Prostate gland (tissue), 2 donors: ENCODE measurements around the gene KLHL25. TPM values are rescaled to one million over a fixed set of nuclear protein-coding genes. Genes with fewer than 3 reads are reported as not detected.
A peak's percentile ranks its signal among the peaks of the same experiment; 100 is the strongest.

Experiments used
- DNase-seq: peaks from one replicate; pipeline ENCODE4 v3.0.0-alpha.2; 2019; ENCODE audit warnings: low spot score
- H3K27ac ChIP-seq, 2 donors: fragments of 200-600 bp; sonication (generic); 2 replicates each; pipeline ENCODE4 v1.5.1; 2017 to 2019
- H3K27me3 ChIP-seq: fragments of 200-600 bp; sonication (generic); replicated peaks from 2 replicates; pipeline ENCODE4 v1.5.1; 2019; ENCODE audit not compliant: insufficient read depth
- H3K36me3 ChIP-seq, 2 donors: fragments of 200-600 bp; sonication (generic); 1 replicate in 1 of 2; 2 replicates in 1 of 2; pipeline versions ENCODE4 v1.5.1 to v1.8.1; 2017 to 2019
- H3K4me1 ChIP-seq: fragments of 200-600 bp; sonication (generic); replicated peaks from 2 replicates; pipeline ENCODE4 v1.5.1; 2019
- H3K4me3 ChIP-seq, 2 donors: fragments of 200-600 bp; sonication (generic); 2 replicates each; pipeline ENCODE4 v1.5.1; 2017 to 2019
- H3K9me3 ChIP-seq: fragments of 200-600 bp; sonication (generic); 2 replicates; pipeline ENCODE4 v1.5.1; 2017
- POLR2A ChIP-seq: fragments of 450-650 bp; IDR thresholded peaks from one replicate; pipeline ENCODE4 v1.6.1; 2016; ENCODE audit warnings: antibody characterized with exemption, mild to moderate bottlenecking
- POLR2AphosphoS5 ChIP-seq: sonication (generic); formaldehyde crosslinking; IDR thresholded peaks from one replicate; pipeline ENCODE4 v1.6.1; 2017; ENCODE audit warnings: antibody characterized with exemption
- WGBS: methylation state at CpG from one replicate; pipeline ENCODE4 v1.1.5; 2018; 5-methylcytosine and 5-hydroxymethylcytosine counted together
- intact Hi-C: fragments of 100-400 bp; cut with DNase I; formaldehyde crosslinking; loops from one replicate; pipeline ENCODE4 v1.14.2; 2022
- total RNA-seq, 2 donors: library from RNA; depleted of rRNA; stranded (reverse); fragments of >200 nt; gene quantifications; one replicate each; pipeline ENCODE4 v1.1.0, GENCODE V29; 2016
- TF ChIP-seq, protein P1 (sequence below), 4 experiments: fragments of 200-600 bp in 2 of 4; fragments of 450-650 bp in 2 of 4; sonication (generic) in 2 of 4; IDR thresholded peaks; 1 replicate in 3 of 4; 2 replicates in 1 of 4; pipeline ENCODE4 v1.5.1; 2016 to 2019; ENCODE audit warnings: antibody characterized with exemption in 4 of 4, mild to moderate bottlenecking in 2 of 4, moderate library complexity in 2 of 4

KLHL25 gene
- total RNA-seq, 2 donors from 2014 or later: 5.1 to 30.8 TPM

DNA sequence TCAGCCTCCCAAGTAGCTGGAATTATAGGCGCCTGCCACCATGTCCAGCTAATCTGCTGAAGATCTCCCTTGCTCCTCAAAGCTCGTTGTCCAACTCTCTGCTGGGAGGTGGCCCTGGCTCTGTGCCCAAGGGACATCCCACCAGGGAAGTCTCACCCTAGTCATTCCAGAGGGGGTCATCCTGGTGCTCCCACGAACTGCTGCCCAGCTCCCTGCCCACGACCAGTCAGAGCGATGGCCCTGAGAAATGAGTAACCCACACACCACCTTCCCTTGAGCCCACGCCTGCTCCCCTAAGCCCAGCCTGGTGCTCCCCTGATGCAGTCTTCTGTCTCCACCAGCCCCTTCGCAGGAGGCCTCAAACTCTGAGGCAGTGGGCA, 5.2 kb downstream of the KLHL25 start:
- H3K4me1 ChIP-seq: no peaks in the 10 kb centered on the region
- no peak overlapping the region for H3K4me3 ChIP-seq
- TF ChIP-seq POLR2AphosphoS5: no peak
- no peak for TF ChIP-seq POLR2A
- no peak for DNase-seq
- H3K9me3 ChIP-seq: no peaks in the 10 kb centered on the region
- H3K36me3 ChIP-seq: no peaks in the 10 kb centered on the region
- H3K27ac ChIP-seq: no peak overlapping the region
- WGBS: 66% methylated on average over 7 of the region's 7 CpGs
- intact Hi-C loops: no loop called here
- no peaks in the 10 kb centered on the region for H3K27me3 ChIP-seq

DNA sequence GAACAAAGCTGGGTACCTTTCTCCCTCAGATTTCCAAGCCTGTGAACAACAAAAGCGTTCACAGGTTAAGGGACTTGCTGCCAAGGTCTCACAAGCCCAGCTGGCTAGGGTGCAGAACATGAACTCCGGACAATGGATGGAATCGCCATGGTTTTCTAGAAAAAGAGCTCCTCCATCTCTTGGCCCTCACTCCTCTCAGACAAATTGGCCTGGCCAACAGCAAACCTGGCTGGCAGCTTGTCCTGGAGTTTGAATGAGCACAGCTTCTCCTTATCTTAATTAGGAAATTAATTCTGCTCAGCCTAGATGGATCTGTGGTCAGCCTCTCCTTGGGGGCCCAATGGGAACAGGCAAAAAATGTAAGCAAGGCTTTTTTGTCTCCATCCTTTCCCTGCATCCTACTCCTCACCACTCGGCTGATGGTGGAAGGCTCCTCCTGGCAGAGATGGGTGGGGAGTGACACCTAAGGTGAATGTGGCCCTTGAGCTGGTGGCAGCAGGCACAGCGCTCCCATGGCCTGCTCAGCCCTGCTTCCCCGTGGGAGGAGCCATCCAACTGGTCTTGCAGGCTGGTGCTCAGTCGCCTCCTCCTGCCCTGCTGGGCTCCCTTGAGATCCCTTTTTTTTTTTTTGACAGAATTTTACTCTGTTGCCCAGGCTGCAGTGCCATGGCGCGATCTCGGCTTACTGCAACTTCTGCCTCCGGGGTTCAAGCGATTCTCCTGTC, 5.8 kb downstream of the KLHL25 start:
- no peaks in the 10 kb centered on the region for H3K27me3 ChIP-seq
- DNase-seq: peak; percentile 69
- no peaks in the 10 kb centered on the region for H3K4me1 ChIP-seq
- TF ChIP-seq POLR2A (no peak), POLR2AphosphoS5 (peak; percentile 60)
- TF ChIP-seq, protein P1, sequence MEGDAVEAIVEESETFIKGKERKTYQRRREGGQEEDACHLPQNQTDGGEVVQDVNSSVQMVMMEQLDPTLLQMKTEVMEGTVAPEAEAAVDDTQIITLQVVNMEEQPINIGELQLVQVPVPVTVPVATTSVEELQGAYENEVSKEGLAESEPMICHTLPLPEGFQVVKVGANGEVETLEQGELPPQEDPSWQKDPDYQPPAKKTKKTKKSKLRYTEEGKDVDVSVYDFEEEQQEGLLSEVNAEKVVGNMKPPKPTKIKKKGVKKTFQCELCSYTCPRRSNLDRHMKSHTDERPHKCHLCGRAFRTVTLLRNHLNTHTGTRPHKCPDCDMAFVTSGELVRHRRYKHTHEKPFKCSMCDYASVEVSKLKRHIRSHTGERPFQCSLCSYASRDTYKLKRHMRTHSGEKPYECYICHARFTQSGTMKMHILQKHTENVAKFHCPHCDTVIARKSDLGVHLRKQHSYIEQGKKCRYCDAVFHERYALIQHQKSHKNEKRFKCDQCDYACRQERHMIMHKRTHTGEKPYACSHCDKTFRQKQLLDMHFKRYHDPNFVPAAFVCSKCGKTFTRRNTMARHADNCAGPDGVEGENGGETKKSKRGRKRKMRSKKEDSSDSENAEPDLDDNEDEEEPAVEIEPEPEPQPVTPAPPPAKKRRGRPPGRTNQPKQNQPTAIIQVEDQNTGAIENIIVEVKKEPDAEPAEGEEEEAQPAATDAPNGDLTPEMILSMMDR (IDR thresholded peaks at IDR 0.05): no peak
- no peak overlapping the region for H3K4me3 ChIP-seq
- WGBS: 42% methylated on average over 12 of the region's 12 CpGs
- intact Hi-C loops: no loop called here
- H3K36me3 ChIP-seq: no peaks in the 10 kb centered on the region
- no peaks in the 10 kb centered on the region for H3K9me3 ChIP-seq
- no peak overlapping the region for H3K27ac ChIP-seq

DNA sequence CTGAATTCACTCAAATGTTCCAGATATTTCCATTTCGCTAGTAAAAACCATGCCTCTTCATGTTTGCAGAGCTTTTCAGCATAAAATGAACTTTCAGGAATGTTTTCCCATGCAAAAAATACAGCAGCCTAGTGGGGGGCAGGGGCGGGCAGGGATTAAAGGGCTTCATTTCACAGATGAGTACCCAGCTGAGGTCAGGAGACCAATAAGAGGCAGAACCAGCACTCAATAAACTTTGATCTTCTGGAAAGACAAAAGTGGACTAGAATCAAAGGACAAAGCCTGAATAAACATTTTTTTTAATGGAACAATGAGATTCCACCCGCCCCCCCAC, 8.0 kb downstream of the KLHL25 start:
- Histone ChIP-seq H3K36me3 (no peaks in the 10 kb centered on the region), H3K27me3 (no peaks in the 10 kb centered on the region), H3K9me3 (no peaks in the 10 kb centered on the region), H3K27ac (peak overlapping the region; percentile 6 to 38), H3K4me1 (no peaks in the 10 kb centered on the region), H3K4me3 (no peak overlapping the region)
- WGBS: 51% methylated on average over 3 of the region's 3 CpGs
- intact Hi-C loops: no loop called here
- no peak for DNase-seq
- TF ChIP-seq, protein P1 (IDR thresholded peaks at IDR 0.05): no peak
- TF ChIP-seq POLR2A: no peak
- TF ChIP-seq POLR2AphosphoS5: no peak

DNA sequence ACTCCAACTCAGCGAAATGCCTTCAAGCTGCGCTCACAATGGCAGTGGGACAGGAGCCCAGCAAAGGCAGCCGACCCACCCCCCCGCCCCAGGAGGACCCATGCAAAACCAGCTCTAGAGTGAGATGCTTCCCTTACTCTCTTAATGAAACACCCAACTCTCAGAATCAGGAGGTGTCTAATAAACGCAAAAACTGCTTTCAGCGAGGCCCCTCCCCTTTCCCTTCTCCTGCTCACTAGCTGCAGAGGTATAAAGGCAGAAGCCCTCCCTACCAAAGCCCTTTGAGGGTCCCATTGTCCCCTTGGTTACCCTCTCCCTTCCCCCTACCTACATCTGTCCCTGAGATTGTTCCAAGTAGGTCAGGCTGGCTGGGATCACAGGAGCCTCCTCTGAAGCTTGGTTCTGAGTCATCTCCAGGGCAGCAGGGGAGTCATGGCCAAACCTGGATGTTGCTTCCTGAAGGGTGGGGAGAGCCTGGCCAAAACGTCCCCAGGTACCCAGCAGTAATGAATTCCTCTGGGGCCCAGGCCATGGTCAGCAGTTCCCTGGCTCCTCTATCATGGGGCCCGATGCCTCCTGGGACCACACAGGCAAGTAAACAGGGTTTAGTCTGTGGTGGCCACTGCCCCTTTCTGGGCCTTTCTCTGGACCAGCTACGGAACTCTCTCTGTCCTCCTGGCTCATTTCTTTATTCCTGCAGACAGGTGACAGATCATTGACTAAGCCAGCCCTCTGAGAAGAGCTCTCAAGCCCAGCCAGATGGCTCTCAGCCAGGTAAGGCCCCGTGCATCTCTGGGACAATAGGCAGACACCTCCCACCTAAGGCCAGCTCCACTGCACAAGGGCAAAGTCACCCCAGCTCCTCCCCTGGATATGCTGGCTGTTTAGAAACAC, 8.6 kb downstream of the KLHL25 start:
- 15% methylated on average over 10 of the region's 10 CpGs for WGBS
- Histone ChIP-seq H3K4me3 (no peak overlapping the region), H3K27me3 (no peaks in the 10 kb centered on the region), H3K36me3 (no peaks in the 10 kb centered on the region), H3K9me3 (no peaks in the 10 kb centered on the region), H3K27ac (peak overlapping the region; percentile 38 to 51), H3K4me1 (no peaks in the 10 kb centered on the region)
- intact Hi-C loops: loop anchor here (2.0 kb wide), 1 partner anchor 35 kb away; no protein-coding TSS in a partner anchor
- DNase-seq: peak; percentile 35
- no peak for TF ChIP-seq POLR2AphosphoS5
- TF ChIP-seq, protein P1 (IDR thresholded peaks at IDR 0.05): no peak
- no peak for TF ChIP-seq POLR2A

DNA sequence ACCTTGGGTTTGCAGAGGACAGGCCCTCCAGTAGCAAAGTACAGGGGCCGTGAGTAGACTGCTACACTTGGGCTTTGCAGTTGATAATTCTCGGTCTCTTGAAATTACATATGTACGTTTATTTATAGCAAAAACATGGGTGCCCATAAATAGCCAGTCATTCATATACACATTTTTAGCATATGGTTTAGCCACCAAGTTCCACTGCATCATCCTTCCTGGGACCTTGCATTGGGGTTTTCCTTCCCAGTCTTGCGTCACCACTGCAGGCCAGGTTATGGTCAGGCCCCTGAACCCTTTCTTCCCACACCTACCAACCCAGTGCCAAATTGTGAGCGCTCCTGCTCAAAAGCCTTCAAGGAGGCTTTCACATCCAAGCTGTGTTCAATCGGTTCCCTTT, 12.7 kb downstream of the KLHL25 start:
- intact Hi-C loops: no loop called here
- Histone ChIP-seq H3K27me3 (no peaks in the 10 kb centered on the region), H3K36me3 (no peaks in the 10 kb centered on the region), H3K4me1 (no peaks in the 10 kb centered on the region), H3K4me3 (no peak overlapping the region), H3K27ac (no peak overlapping the region), H3K9me3 (no peaks in the 10 kb centered on the region)
- TF ChIP-seq POLR2AphosphoS5 (no peak), POLR2A (no peak)
- TF ChIP-seq, protein P1 (IDR thresholded peaks at IDR 0.05): no peak
- DNase-seq: no peak
- 88% methylated on average over 6 of the region's 6 CpGs for WGBS
